Activated gamma-delta T cell (primary cell): ENCODE data around the gene TBC1D4.
"Not testable (repeated sequence)": the region's sequence is repeated elsewhere in the genome, so short reads cannot be mapped to it uniquely, and the experiment has no call there.

Experiments used
- DNase-seq: peaks from one replicate; lab custom pipeline; 2025; lab: John Stamatoyannopoulos, UW

The TBC1D4 gene

DNA sequence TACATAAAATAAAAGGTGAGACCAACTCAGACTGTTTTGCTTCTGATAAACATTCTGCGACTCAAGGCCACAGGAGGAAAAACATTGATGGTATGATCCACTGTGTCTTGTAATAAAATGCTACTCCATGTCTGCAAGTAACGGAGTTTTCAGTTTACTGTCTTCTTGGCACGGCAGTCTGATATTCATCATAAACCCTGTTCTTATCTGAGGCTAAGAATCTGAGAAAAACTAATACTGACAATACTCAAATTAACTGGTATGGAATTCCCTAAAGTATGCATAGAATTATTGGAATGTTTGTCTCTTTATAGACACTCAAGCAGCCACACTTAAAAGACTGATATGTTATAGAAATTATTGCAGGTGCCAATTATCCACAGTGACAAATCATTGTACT is 125.5 kb downstream of the TBC1D4 start:
- DNase-seq = no peak

DNA sequence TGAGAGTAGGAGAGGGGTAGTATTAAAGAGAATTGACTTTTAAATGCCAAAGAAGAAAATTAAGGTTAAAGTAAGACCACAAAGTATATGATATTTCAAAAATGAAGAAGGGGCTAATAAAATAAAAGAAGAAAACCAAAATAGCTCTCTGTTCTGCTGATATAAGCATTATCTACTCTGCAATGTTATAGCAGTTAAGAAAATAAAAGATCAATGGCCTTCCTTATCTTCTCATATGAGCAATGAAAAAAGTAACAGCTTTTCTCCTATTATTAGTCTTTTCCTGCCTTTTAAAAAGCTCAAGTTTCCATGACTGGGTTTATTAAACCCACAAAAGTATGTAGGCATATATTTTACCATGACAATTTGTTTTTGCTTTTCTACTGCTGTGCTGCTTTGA is 126.4 kb downstream of the TBC1D4 start:
- no peak for DNase-seq

DNA sequence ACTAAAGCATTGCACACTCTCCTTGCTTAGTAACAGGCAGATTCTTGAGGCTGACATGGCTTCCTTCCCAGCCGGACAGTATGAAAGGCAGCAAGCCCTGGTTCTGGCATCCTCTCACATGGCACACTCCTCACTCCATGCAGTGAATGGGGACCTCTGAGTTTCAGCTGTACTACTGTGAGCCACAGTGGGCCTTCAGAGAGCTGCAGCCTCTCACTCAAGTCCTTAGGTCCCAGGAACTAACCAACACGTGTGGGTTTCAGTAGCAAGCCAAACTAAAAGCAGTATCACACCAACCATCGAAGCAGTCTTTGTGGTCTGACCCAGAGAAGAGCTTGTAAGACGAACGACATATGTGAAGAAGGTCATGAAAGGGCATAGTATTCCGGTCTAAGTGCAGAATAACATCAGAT is 128.2 kb downstream of the TBC1D4 start:
- no peak for DNase-seq

- DNase-seq = no peak
Observed at GRCh38 chr13:75352641-75353327, 129.2 kb downstream of the TBC1D4 start.

DNA sequence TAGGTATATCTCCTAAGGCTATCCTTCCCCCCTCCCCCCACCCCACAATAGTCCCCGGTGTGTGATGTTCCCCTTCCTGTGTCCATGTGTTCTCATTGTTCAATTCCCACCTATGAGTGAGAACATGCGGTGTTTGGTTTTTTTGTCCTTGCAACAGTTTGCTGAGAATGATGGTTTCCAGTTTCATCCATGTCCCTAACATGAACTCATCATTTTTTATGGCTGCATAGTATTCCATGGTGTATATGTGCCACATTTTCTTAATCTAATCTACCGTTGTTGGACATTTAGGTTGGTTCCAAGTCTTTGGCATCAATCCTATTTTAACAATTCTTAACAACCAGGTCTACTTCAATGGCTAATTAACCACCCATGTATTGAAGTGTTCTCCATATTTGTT is 130.4 kb downstream of the TBC1D4 start:
- DNase-seq = not testable (repeated sequence)

DNA sequence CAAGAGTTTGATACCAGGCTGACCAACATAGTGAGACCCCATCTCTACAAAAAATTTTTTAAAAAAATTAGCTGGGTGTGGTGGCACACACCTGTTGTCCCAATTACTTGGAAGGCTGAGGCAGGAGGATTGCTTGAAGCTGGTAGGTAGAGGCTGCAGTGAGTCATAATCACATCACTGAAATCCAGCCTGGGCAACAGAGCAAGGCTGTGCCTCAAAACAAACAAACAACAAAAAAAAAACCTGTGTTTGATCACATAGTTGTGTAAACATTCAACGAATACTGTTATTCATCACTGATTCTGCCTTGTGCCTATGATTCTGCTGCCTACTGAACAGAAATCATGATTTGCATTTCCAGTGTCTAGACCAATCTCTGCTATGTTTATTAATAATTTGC is 134.0 kb downstream of the TBC1D4 start:
- DNase-seq = no peak

GRCh38 chr13:75347457-75347856 is 134.5 kb downstream of the TBC1D4 start:
- DNase-seq = no peak

- no peak for DNase-seq
Observed at GRCh38 chr13:75345193-75345592, 136.8 kb downstream of the TBC1D4 start.

- no peak for DNase-seq
Observed at GRCh38 chr13:75341028-75341427, 140.9 kb downstream of the TBC1D4 start.

DNA sequence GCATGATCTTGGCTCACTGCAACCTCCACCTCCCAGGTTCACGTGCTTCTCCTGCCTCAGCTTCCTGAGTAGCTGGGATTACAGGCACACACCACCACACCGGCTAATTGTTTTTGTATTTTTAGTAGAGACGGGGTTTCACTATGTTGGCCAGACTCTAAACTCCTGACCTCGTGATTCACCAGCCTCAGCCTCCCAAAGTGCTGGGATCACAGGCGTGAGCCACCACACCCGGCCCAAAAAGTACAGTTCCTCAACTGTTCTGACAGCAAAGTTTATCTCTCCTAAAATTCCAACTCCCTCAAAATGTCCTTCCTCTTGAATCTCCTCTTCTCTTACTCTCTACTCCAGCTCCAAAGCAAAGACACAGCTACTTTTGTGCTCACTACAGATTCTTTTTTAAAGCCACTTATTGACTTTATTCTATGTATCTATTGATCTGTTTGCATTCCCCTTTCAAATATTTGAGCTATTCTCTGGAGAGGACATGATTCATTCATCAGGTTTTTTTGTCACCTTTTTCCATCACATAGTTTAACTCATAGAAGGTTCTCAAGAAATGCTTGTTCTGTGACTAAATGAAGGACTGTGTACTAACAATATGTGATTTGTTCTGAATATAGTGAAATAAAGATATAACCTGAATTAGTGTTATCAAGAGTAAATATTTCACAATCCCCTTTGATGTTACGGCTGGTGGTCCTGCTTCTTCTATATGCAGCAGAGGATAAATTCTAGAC is 142.2 kb downstream of the TBC1D4 start:
- DNase-seq = no peak

- DNase-seq = no peak
Observed at GRCh38 chr13:75334634-75335447, 147.1 kb downstream of the TBC1D4 start.

DNA sequence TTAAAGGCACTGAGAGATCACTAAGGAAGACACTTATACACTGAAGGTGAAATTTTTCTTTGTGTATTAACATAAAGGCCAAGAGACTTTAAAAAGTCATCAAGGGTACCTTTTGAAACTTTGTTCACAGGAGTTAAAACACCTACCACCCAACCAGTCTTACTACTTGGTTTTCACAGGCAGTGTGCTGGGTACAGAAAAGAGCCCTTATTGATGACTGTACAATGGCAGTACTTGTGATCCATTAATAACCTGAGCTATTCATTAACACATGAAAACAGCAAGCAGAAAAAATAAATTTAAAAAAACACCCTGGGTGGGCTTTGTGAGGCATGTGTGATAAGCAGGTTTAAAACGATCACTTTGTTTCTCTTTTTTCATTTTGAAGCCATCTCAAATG is 148.9 kb downstream of the TBC1D4 start:
- DNase-seq = no peak

GRCh38 chr13:75331792-75332349 is 150.1 kb downstream of the TBC1D4 start:
- DNase-seq = no peak

GRCh38 chr13:75330770-75331169 is 151.2 kb downstream of the TBC1D4 start:
- DNase-seq = no peak

GRCh38 chr13:75329723-75330122 is 152.2 kb downstream of the TBC1D4 start:
- no peak for DNase-seq

- DNase-seq = no peak
Observed at GRCh38 chr13:75329097-75329496, 152.9 kb downstream of the TBC1D4 start.

DNA sequence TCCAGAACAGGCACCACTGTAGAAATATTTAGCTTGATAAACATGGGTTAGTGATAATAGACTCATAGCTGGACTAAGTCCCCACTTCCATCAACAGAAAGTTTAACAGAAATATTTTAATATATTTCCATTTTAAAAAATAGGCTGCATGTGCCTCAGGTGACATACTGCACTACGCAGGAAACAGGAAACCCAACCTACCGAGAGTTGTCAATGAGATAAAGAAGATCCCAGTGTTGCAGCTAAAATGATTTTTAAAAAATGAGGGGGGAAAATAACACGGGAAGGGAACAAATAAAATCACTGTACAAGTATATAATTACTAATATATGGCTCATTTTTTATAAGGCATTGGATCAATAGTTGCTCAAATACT is 154.8 kb downstream of the TBC1D4 start:
- no peak for DNase-seq

DNA sequence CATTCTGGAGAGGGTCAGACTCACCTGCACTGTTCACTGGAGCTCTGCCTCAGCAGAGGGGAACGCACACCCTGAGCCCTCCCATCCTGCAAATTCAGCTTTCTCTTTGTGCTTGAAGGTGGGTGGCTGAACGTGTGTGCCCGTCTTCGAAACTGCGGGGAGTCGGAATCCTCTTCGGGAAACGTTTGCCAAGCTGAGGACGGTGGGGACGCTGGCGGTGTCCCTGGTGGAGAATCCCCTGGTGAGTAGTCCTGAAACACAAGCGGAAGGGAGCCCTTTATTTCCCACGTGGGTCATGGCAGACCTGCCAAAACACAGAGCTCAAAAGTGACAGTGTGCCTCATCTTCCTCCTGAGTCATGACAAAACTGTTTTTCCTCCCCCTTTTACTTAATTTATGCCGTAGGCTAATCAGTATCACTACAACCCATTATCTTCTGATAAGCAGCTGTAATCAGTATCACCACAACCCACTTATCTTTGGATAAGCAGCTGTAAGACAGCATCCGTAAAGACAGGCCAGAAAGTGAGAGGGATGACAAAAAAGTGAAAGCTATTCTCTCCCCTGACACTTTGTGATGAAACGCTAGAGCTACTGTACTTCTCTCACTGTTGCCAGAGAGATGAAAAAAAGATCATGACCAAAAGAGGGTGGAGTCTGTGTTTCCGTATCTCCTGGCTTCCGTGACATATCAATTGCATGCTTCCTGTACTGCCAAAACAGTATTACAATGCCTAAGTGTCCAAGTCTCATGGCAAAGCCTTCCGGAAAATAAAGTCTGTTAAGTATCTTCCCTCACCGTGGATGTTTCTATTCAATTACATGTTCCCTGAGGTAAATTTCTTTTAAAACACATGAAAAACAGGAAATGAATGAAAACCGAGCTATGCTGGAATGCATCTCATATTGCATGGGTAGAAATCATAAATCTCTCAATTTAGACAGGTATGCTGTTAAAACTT is 155.5 kb downstream of the TBC1D4 start:
- DNase-seq = no peak

DNA sequence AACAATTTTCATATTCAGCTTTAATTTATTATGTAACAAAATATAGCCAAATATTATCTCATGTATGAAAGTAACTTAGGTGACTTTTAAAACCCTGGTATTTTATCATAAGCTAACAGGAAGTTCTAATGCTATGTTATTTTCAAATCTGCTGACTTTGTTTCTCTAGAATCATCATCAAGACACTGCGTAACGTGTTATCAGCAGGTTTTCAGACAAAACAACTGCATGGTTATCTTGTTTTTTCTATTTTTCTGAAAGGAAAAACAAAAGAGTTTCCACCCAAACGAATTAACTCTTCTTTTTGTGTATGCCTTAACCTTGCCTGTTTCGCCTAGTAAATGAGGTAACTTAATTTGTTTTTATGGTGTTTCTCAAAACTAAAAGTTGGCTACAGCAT is 156.3 kb downstream of the TBC1D4 start:
- DNase-seq = no peak

DNA sequence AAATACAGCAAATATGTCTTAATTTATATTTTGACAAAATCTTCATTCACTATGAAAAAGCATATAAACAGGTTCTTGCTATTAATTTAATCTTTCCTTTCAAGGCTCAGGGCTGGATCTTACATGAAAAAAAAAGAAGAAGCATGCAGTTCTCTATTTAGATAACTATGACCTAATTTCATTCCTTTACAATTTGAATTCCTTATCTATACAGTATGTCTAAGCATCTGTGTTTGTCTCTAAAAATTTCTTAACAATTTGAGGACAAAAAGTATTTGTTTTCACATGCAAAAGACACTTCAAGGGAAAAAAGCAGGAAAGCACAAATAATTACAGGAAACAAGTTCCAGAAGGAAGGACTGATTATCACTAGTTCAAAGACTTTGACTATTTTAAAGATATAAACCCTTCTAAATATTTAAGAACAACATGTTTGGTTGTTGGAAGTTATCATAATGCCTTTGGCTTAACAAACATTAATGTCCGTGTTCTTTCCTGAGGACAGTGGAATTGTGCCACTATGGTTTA is 157.5 kb downstream of the TBC1D4 start:
- no peak for DNase-seq

DNA sequence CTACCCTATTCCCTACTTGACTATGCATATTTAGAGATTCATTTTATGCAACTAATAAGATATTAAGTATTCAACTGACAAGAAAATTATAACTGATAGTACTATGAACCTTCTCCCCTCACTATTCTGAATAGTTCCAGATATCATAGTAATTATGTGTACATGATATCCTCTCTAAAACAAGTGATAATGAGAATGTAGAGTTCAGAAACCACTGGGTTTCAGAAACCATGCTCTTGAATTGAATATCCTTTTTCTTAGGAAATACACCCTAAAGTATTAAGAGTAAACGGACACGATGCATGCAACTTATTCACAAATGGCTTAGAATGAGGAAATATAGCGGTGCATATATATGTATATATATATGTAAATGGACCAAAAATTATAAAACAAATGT is 160.9 kb downstream of the TBC1D4 start:
- DNase-seq = no peak
